Measurements from ENCODE around the gene PAIP1.
A peak's percentile ranks its signal among the peaks of the same experiment; 100 is the strongest.
"Not testable (repeated sequence)": the region's sequence is repeated elsewhere in the genome, so short reads cannot be mapped to it uniquely, and the experiment has no call there.

Gene PAIP1, protein sequence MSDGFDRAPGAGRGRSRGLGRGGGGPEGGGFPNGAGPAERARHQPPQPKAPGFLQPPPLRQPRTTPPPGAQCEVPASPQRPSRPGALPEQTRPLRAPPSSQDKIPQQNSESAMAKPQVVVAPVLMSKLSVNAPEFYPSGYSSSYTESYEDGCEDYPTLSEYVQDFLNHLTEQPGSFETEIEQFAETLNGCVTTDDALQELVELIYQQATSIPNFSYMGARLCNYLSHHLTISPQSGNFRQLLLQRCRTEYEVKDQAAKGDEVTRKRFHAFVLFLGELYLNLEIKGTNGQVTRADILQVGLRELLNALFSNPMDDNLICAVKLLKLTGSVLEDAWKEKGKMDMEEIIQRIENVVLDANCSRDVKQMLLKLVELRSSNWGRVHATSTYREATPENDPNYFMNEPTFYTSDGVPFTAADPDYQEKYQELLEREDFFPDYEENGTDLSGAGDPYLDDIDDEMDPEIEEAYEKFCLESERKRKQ

DNA sequence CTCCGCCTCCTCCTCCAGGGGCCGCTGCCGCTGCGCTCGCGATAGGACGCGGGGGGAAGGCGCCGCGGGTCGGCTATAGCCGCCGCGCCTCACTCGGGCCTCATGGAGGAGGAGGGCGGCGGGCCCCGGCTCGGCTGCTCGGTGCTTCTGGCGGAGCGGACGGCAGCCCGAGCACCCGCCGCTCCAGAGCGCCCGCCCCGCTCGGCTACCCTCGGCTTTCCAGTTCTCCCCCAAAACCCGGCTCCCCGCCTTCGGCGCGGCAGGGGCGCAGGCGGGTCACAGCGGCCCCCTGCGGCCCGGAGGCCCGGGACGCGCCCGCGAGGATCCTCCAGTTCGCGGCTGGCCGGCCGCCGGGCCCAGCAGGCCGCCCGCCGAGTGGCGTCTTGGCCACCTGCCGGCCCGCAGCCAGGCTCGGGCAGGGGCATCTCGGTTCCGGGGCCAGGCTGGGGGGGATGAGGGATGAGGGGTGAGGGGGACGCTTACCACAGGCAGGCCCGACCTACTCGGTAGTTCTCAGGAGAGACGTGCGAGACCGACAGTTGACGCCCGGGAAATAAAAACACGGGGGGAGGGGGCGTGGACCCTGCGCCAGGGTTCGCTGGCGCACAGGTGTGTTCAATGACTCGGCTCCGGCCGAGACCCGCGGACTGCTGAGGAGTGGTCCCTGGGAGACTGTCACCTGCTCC lies at the start of gene PAIP1:
TSS of gene PAIP1 (minus strand) at position 221 of the 686 bp plus-strand sequence. CDS start 231 bp downstream, outside the sequence.
- peak; percentile 34 for DNase-seq (ENCODE audit: low read depth, low spot score)

DNA sequence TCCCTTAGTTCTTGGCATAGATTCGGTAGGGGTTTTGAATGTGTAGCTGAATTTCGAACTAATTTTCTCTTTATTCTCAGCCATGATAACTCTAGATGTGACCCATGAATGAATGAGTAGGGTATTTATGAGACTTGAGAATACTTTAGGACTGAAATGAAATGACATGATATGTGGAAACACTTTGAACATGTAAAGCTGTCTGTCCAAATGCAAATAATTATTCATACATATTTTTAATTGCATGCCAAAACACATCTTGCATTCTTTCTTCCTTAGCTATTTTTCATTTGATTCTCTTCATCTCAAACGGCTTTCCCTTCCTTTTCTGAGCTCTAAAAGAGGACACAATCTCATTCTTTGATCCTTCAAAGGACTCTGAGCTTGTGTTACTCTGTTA lies 49.5 kb upstream of the PAIP1 start:
- DNase-seq (ENCODE audit: low read depth, low spot score), result no peak

DNA sequence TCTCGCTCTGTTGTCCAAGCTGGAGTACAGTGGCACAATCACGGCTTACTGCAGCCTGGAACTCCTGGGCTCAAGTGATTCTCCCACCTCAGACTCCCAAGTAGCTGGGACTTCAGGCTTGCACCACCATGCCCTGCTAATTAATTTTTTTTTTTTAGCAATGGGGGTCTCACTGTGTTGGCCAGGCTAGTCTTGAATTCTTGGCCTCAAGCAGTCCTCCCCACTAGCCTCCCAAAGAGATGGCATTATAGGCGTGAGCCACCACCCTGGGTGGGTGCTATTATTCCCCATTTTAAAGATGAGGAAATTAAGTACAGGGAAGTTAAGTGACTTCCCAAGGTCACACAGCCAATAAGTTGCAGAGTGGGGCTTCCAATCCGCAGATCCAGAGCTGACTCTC lies 47.8 kb upstream of the PAIP1 start:
- DNase-seq (ENCODE audit: low read depth, low spot score), result no peak

DNA sequence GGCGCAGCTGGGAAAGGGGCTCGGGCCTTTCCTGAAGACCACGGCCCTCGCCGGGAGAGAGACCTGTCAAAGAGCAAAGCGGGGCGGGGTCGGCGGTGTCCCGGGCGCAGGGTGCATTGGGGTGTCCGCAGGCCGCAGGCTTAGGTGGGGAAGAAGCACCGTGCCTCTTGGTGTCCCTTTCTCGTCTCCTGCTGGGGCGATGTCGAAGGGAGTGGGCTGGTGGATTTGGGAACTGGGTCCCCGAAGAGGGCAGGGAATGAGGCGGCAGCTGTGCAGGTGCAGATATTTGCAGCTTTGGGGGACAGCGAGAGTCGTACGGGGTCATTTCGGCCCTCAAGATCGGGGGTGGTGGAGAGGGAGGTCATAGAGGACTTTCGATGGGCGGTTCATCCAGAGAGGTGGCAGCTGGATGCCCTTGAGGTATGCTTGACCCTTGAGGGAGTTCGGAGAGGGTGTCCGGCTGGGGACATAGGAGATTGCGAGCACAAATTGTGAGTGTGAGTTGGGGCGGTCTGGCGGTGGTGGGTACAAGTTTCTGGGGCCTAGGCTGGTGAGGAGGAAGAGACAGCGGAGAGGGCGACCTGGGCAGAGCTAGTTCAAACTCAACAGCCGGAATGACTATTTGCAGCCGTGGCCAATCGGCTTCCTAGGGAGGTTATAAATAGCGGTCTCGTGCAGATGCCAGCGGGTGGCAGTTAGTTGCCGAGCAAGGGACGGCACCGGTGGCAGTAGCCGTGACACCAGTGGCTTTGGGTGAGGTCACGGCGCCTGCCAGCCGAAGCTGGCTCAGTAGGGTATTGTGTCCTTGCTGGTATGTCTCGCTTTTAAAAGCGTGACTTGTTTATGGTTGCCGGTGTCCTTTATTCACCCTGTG lies 46.7 kb upstream of the PAIP1 start:
- no peak for DNase-seq (ENCODE audit: low read depth, low spot score)

DNA sequence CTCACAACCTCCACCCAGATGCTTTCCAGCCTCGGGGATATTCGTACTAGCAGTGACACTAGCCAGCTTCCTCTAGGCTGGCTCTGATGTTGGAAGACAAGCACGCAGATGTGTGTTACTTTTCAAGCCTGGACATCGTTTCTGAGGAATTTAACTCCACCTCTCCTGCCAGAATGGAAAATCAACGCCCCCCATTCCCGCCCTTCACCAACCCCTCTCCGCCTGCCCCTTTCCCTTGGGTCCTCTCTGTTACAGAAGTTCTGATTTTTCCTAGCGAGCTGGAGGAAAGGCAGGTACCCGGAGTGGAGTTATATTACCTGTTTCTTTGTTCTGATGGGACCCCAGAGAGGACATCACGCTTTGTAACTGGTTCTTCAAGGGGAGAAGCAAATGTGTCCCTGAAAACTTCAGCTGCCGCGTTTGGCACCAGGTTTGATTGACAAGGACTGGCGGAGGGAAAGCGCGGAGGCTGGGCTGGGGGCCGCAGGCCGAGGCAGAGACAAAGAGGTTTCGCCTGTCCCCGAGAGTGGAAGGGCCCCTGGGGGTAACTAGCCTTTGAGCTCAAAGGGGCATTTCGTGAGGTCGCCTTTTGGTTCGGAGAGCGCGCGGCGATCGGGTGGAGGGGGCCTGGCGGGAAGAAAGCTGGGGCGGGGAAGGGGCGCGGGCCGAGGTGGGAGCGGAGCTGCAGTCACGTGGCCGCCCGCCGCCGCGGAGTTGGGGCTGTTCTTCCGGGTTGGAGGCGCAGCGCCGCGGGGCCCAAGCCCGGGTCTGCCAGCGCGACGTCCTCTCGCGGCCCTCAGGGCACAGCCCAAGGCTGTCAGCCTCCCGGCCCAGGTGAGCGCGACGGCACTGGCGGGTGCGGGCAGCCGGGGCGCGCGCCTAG lies 45.8 kb upstream of the PAIP1 start, which contains the start of gene NNT:
TSS of gene NNT (plus strand) at position 720 of the 883 bp plus-strand sequence. CDS start 6,016 bp downstream, outside the sequence.
- DNase-seq (ENCODE audit: low read depth, low spot score), result no peak

DNA sequence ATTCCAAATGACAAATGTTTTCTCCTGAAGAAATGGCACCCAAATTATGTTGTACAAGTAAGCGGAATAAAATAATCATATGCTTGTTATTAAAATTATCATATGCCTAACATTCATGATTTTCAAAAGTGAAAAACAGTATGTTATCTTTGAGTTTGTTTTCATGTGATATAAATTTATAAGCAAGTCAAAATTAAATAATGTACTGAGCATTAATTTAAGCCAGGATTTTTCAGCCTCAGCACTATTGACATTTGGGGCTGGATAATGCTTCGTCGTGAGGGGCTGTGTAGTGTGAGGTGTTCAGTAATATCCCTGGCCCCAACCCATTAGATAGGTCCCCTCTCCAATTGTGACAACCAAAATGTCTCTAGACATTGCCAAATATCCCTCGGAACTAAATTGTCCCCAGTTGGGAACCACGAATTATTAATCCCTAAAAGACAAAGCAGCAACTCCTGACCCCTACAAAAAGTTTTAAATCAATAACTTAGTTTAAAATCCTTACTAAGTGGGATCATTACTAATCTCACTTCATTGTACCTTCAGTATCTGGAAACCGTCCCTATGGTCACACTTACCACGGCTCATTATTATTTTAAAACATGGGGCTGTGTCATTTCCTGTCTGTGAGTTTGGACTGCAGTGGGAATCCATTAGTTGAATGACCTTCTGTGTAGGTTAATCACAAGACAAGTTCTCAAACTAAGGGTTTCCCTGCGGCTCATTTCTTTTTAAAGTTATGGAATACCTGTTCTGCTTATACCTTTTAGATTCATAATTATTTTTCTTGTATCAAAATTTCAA lies 44.8 kb upstream of the PAIP1 start:
- no peak for DNase-seq (ENCODE audit: low read depth, low spot score)

DNA sequence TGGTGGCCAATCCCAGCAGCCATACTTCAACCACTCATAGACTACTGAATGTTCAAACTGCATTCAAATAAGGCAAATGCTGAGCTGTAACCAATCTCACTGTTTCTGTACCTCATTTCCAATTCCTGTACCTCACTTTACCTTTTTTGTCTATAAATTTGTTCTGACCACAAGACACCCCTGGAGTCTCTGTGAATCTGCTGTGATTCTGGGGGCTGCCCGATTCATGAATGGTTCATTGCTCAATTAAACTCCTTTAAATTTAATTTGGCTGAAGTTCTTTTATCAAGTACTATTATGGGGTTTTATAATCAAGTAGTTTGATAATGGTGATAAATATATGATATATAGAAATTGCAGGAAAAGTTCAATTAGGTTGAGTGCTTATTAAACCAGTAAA lies 42.0 kb upstream of the PAIP1 start:
- not testable (repeated sequence) for DNase-seq (ENCODE audit: low read depth, low spot score)

DNA sequence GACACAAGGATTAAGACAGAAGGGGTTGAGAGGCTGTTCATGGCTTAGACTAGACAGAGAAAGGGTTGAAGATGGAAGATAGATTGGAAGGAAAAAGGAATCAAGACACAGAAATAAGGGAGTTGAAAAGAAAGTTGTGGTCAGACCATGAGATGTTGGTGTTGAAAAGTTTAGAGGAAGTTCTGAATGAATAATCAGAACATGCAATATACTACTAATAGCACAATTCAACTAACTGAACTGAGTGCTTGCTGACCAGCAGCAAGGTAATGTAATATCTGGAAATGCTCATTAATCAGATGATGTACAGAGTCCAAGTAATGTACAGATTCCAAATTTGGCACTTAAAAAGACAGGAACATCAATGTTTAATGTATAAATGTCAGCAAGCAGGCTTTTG lies 35.5 kb upstream of the PAIP1 start:
- no peak for DNase-seq (ENCODE audit: low read depth, low spot score)

DNA sequence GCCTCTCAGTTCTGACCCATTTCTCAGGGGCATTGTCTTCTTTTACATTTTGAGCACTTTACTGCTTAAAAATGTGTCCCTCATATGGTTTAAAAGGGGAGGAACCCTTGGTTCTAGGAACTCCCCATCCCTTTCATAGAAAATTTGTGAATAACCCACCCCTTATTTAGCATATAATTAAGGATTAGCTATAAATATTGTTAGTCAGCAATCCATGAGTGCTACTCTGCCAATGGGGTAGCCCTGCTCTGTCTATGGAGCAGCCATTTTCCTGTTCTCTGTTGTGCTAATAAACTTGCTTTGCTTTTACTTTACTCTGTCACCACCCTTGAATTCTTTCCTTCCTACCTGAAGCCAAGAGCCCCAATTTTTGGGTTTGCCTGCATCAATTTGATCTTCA lies 33.8 kb upstream of the PAIP1 start:
- DNase-seq (ENCODE audit: low read depth, low spot score), result no peak

DNA sequence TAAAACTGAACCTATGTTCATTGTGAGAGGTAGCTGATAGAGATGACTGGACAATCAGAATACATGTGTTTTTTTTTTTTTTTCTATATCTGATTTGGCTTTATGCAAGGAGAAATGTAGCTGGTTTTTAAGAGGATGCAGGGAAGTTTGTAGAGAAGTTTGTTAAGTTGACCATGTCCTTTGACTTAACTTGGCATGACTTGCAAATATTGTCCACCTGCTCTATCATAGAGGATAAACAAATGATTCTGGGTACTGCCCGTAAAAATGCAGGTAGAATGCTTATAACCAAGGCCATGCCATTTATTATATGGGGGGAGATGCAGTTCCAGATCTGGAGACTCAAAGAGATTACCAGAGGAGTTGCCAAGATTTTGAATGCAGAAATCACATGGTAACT lies 32.4 kb upstream of the PAIP1 start:
- DNase-seq (ENCODE audit: low read depth, low spot score), result no peak

DNA sequence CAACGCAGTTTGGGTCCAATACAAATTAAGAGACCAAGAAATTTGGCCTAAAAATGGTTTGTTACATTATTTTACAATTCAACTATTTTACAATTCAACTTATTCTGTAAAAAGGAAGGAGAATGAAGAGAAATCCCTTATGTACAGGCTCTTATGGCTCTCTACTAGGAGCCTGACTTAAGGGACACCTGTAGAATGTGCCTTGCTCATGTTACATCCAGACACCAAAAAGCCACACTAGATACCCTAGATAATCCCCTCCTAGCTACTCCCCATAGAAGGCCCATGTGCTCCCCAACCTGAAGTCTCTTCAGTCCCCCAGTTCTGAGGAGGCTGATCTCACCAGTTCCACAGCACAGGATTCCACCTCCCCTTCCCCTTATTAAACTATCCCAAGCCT lies 32.0 kb upstream of the PAIP1 start:
- no peak for DNase-seq (ENCODE audit: low read depth, low spot score)

DNA sequence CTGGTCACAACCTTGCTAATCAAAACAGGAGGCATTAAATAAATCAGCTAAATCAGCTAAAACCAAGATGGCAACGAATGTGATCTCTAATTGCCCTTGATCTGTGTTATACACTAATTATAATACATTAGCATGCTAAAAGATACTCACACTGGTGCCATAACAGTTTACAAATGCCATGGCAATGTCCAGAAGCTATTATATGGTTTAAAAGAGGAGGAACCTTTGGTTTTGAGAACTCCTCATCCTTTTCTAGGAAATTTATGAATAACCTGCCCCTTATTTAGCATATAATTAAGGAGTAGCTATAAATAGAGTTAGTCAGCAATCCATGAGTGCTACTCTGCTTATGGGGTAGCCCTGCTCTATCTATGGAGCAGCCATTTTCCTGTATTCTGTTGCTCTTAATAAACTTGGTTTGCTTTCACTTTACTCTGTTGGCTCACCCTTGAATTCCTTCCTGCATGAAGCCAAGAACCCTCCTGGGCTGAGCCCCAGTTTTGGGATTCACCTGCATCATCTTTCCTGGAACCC lies 27.4 kb upstream of the PAIP1 start:
- DNase-seq (ENCODE audit: low read depth, low spot score), result no peak

DNA sequence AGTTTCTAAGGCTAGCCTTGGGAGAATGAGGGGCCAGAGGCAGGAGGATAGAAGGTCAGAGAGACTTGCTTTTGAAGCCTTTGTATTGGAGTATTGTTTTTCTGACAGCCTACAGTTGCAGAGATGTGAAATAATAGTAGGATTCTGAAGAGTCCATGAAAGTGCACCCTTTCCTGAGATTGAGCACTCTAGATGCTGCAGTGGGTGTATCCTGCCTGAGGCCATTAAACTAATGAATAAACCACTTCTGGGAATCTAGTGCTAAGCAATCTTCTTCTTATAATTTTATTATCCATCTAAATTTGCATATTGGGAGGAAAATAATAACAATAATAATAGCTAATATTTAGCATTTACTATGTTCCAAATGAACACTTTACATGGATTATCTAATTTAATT lies 26.8 kb upstream of the PAIP1 start:
- no peak for DNase-seq (ENCODE audit: low read depth, low spot score)

DNA sequence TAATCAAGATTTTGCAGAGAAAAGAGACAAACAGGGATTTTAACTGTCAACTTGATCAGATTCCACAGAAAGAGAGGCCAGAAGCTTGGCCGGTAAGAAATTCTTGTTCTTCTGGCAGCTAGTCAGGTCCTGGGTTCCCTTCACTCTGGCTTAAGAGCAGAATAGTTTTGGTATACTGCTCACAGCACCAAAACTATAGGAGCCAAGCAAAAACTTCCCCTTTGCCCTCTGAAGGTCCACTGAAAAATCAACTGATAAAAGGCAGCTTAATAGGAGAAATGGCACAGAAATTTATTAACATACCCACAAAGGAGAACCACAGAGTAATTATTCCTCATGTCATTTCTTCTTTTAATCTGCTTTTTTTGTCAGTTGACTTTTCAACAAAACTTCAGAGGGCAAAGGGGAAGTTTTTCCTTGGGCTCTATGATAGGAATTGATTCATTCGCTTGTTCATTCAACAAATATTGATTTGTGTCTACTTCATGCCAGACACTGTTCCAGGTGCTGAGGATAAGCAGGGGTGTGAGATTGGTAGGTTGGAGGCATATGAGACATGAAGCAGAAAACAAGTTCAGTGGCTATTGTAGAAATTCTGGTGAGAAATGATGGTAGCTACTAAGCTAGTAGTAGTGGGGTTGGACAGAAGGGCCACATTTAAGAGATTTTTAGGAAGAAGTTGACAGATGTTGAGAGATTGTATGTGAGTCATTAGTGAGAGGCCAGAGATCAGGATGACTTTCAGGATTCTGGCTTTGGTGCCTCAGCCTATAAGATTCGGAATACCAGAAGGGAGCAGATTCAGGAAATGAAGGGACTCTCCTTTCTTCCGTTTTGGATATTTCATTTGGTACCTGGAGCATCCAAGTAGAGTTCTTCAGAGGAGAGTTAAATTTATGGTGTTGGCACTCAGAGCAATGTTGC lies 25.5 kb upstream of the PAIP1 start:
- no peak for DNase-seq (ENCODE audit: low read depth, low spot score)

DNA sequence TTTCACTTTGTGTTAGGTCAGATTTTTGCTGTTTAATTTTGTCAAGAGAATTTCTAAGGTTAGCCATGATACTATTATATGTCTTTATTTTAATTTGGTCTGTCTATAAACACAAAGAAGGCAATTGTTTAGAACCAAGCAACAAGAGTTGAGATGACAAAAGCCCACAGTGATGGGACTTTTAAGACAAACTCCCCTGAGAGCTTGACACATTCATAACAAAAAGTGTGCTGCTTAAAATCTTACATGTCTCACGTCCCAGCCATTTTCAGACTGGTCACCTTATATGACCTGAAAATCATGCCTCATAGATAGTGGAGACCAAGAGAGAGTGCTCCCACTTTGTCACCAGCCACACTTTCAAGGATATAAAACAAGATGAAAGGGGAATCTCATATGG lies 24.5 kb upstream of the PAIP1 start:
- DNase-seq (ENCODE audit: low read depth, low spot score), result no peak

DNA sequence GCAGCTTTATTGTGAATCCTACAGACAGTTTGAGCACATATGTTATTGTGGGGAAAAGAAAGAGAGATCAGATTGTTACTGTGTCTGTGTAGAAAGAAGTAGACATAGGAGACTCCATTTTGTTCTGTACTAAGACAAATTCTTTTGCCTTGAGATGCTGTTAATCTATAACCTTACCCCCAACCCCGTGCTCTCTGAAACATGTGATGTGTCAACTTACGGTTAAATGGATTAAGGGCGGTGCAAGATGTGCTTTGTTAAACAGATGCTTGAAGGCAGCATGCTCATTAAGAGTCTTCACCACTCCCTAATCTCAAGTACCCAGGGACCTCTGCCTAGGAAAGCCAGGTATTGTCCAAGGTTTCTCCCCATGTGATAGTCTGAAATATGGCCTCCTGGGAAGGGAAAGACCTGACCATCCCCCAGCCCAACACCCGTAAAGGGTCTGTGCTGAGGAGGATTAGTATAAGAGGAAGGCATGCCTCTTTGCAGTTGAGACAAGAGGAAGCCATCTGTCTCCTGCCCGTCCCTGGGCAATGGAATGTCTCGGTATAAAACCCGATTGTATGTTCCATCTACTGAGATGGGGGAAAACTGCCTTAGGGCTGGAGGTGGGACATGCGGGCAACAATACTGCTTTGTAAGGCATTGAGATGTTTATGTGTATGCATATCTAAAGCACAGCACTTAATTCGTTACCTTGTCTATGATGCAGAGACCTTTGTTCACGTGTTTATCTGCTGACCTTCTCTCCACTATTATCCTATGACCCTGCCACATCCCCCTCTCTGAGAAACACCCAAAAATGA lies 23.7 kb upstream of the PAIP1 start:
- DNase-seq (ENCODE audit: low read depth, low spot score), result not testable (repeated sequence)

DNA sequence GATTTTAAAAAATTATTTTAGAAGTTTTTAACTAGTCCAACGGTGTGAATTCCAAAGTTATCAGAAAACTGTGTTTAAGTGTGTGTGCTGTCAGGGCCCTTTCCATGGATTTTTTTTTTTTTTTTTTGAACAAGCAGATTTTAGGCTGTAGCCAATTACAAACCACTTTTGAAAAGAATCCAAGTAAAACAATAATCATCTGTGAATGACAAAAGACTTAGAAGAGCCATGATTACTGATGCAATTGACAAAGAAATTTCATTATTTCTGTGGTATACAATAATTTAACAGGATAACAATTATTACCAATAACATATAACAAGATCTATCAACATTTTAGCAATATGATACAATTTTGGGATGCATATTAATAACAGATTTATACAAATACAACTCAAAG lies 16.2 kb upstream of the PAIP1 start:
- no peak for DNase-seq (ENCODE audit: low read depth, low spot score)

DNA sequence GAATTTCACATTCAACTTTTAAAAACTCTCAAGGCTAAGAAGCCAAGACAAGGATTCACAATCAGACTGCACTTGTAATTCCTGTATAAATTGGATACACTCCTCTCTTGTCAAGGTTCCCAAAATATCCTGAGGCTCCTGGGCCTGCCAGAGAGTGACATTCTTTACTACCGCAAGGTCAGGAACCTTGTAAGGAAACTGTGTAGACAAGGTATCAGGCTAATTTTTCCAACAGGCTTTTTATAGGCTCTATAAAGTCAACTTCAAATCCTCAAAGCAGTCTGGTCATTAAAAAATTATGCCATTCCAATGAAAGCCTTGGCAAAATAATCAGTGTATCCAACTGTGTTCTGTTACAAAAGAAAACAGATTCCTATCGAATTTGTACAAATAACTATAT lies 15.5 kb upstream of the PAIP1 start:
- no peak for DNase-seq (ENCODE audit: low read depth, low spot score)
